Smooth muscle cell (in vitro differentiated cells): ENCODE measurements around the gene P2RY14. TPM values are rescaled to one million over a fixed set of nuclear protein-coding genes. Genes with fewer than 3 reads are reported as not detected.

Experiments
- DNase-seq: peaks from one replicate; lab custom pipeline; 2025; ENCODE audit not compliant: unreplicated experiment; lab: John Stamatoyannopoulos, UW
- H2AFZ ChIP-seq: fragments of 200-600 bp; sonication (generic); 2 replicates; pipeline ENCODE4 v1.6.0; 2016; ENCODE audit warnings: antibody characterized with exemption, low read depth, mild to moderate bottlenecking
- H3F3A ChIP-seq: fragments of 200-600 bp; sonication (generic); 2 replicates; pipeline ENCODE4 v1.6.0; 2017; ENCODE audit warnings: antibody characterized with exemption, low read depth
- H3K27ac ChIP-seq: fragments of 200-600 bp; sonication (generic); 2 replicates; pipeline ENCODE4 v1.5.1; 2016; ENCODE audit warnings: low read depth, mild to moderate bottlenecking
- H3K27me3 ChIP-seq: fragments of 200-600 bp; sonication (generic); 2 replicates; pipeline ENCODE4 v1.6.1; 2016; ENCODE audit warnings: low read depth, mild to moderate bottlenecking
- H3K36me3 ChIP-seq: fragments of 200-600 bp; sonication (generic); 2 replicates; pipeline ENCODE4 v1.5.1; 2016; ENCODE audit warnings: low read depth
- H3K4me1 ChIP-seq: fragments of 200-600 bp; sonication (generic); 2 replicates; pipeline ENCODE4 v1.5.1; 2016; ENCODE audit warnings: low read depth
- H3K4me2 ChIP-seq: fragments of 200-600 bp; sonication (generic); 2 replicates; pipeline ENCODE4 v1.6.0; 2016; ENCODE audit warnings: mild to moderate bottlenecking
- H3K4me3 ChIP-seq: fragments of 200-600 bp; sonication (generic); 2 replicates; pipeline ENCODE4 v1.5.1; 2016; ENCODE audit warnings: mild to moderate bottlenecking
- H3K79me2 ChIP-seq: fragments of 200-600 bp; sonication (generic); 2 replicates; pipeline ENCODE4 v1.6.0; 2016; ENCODE audit warnings: low read depth, mild to moderate bottlenecking
- H3K9ac ChIP-seq: fragments of 200-600 bp; sonication (generic); 2 replicates; pipeline ENCODE4 v1.6.0; 2016; ENCODE audit warnings: low read depth
- H3K9me3 ChIP-seq: fragments of 200-600 bp; sonication (generic); replicated peaks from 2 replicates; pipeline ENCODE4 v1.5.1; 2016; ENCODE audit warnings: low read depth
- H4K20me1 ChIP-seq: fragments of 200-600 bp; sonication (generic); 2 replicates; pipeline ENCODE4 v1.6.0; 2016; ENCODE audit warnings: low read depth
- CTCF ChIP-seq: fragments of 200-600 bp; sonication (generic); IDR thresholded peaks from 2 replicates; pipeline ENCODE4 v1.5.1; 2017; ENCODE audit warnings: borderline replicate concordance, mild to moderate bottlenecking, antibody characterized with exemption; ENCODE audit not compliant: insufficient read depth, poor library complexity, severe bottlenecking
- WGBS: methylation state at CpG from one replicate; pipeline ENCODE4 v1.1.7; 2016; ENCODE audit warnings: low lambda C conversion rate; 5-methylcytosine and 5-hydroxymethylcytosine counted together
- polyA plus RNA-seq: library from polyadenylated mRNA; unstranded; fragments of >200 nt; fragmentation: Nextera tagmentation; extraction: Ambion mirVana; gene quantifications from 2 replicates; pipeline ENCODE4 v1.2.1, GENCODE V29; 2016
- total RNA-seq: library from RNA; depleted of rRNA; stranded (reverse); fragments of >200 nt; gene quantifications from 2 replicates; pipeline ENCODE4 v1.2.3, GENCODE V29; 2014

P2RY14 gene
- total and polyA plus RNA-seq, 2 experiments from 2014 or later = not detected

- TF ChIP-seq CTCF = no peak
- no peak overlapping the region for H3K4me3 ChIP-seq
- H3K9ac ChIP-seq = no peak overlapping the region
- no peaks in the 10 kb centered on the region for H3K27me3 ChIP-seq
- no peaks in the 10 kb centered on the region for H3K79me2 ChIP-seq
- H3K4me1 ChIP-seq = peaks cover 11% of the 10 kb centered on the region
- H3K9me3 ChIP-seq = no peaks in the 10 kb centered on the region
- no peaks in the 10 kb centered on the region for H3K36me3 ChIP-seq
- DNase-seq = no peak
- H3K27ac ChIP-seq = peak overlapping the region; percentile 79
- no peak overlapping the region for H2AFZ ChIP-seq
- no peaks in the 10 kb centered on the region for H4K20me1 ChIP-seq
- H3F3A ChIP-seq = no peaks in the 10 kb centered on the region
- no peak overlapping the region for H3K4me2 ChIP-seq
- 89% methylated on average over 1 of the region's 1 CpG for WGBS
These were observed 29.5 kb upstream of the P2RY14 start for GRCh38 chr3:151307583-151308488.

GRCh38 chr3:151307131-151307530 lies 28.8 kb upstream of the P2RY14 start:
- peaks cover 11% of the 10 kb centered on the region for H3K4me1 ChIP-seq

GRCh38 chr3:151306168-151306810 lies 27.9 kb upstream of the P2RY14 start:
- no peaks in the 10 kb centered on the region for H3F3A ChIP-seq
- peaks cover 5% of the 10 kb centered on the region for H4K20me1 ChIP-seq
- H3K4me2 ChIP-seq = peak overlapping the region; percentile 70
- H2AFZ ChIP-seq = no peak overlapping the region
- H3K79me2 ChIP-seq = no peaks in the 10 kb centered on the region
- 93% methylated on average over 6 of the region's 6 CpGs for WGBS
- no peak overlapping the region for H3K4me3 ChIP-seq
- H3K9me3 ChIP-seq = no peaks in the 10 kb centered on the region
- H3K27me3 ChIP-seq = no peaks in the 10 kb centered on the region
- no peaks in the 10 kb centered on the region for H3K36me3 ChIP-seq
- H3K27ac ChIP-seq = peak overlapping the region; percentile 79
- peak overlapping the region; percentile 39 for H3K9ac ChIP-seq
- DNase-seq = no peak
- TF ChIP-seq CTCF = no peak
- peaks cover 11% of the 10 kb centered on the region for H3K4me1 ChIP-seq

More at GRCh38 chr3:151307131-151307530, 28.8 kb upstream of the P2RY14 start:
- Histone ChIP-seq H3K27me3 (no peaks in the 10 kb centered on the region), H3K9me3 (no peaks in the 10 kb centered on the region), H2AFZ (no peak overlapping the region), H3K36me3 (no peaks in the 10 kb centered on the region), H3K27ac (peak overlapping the region; percentile 79), H4K20me1 (no peaks in the 10 kb centered on the region), H3K4me3 (no peak overlapping the region), H3K4me2 (no peak overlapping the region), H3K79me2 (no peaks in the 10 kb centered on the region), H3K9ac (no peak overlapping the region), H3F3A (no peaks in the 10 kb centered on the region)
- DNase-seq = no peak
- no peak for TF ChIP-seq CTCF
